H1 (cell line): ENCODE results near the gene PPP1R14C. TPM values are rescaled to one million over a fixed set of nuclear protein-coding genes. Genes with fewer than 3 reads are reported as not detected.

Source experiments
- BRCA1 ChIP-seq: IDR thresholded peaks from 2 replicates; pipeline ENCODE4 v1.6.1; 2012; ENCODE audit warnings: low read depth, low read length, improper control_type of control experiment
- CHD2 ChIP-seq: IDR thresholded peaks from 2 replicates; pipeline ENCODE4 v1.6.1; 2012; ENCODE audit warnings: low read length, improper control_type of control experiment
- CHD7 ChIP-seq: fragments of 300-600 bp; sonication (generic); IDR thresholded peaks from 2 replicates; pipeline ENCODE4 v1.7.1; 2012; ENCODE audit warnings: low read length, moderate library complexity, mild to moderate bottlenecking, inconsistent platforms; ENCODE audit not compliant: insufficient replicate concordance
- E2F6 ChIP-seq: IDR thresholded peaks from 2 replicates; pipeline ENCODE4 v1.6.1; 2012; ENCODE audit warnings: inconsistent platforms
- GABPA ChIP-seq: IDR thresholded peaks from 2 replicates; pipeline ENCODE4 v1.6.1; 2011; ENCODE audit warnings: mild to moderate bottlenecking, low read length, moderate library complexity, borderline replicate concordance; ENCODE audit not compliant: insufficient read depth
- HDAC6 ChIP-seq: IDR thresholded peaks from one replicate; pipeline ENCODE4 v1.7.1; 2012; ENCODE audit warnings: low read depth, mild to moderate bottlenecking, inconsistent platforms, low read length, moderate library complexity
- RNF2 ChIP-seq: fragments of 200-900, 300-1000 bp; sonication (generic); IDR thresholded peaks from 2 replicates; pipeline ENCODE4 v1.7.1; 2016; ENCODE audit warnings: borderline replicate concordance, low read depth, mild to moderate bottlenecking, antibody characterized with exemption, low read length; ENCODE audit not compliant: poor library complexity, severe bottlenecking; ENCODE audit errors: missing control alignments
- SAP30 ChIP-seq: fragments of 300-600 bp; sonication (generic); IDR thresholded peaks from 2 replicates; pipeline ENCODE4 v1.7.1; 2012; ENCODE audit warnings: low read length, moderate library complexity, mild to moderate bottlenecking, inconsistent platforms; ENCODE audit not compliant: insufficient read depth, insufficient replicate concordance
- SP2 ChIP-seq: IDR thresholded peaks from 2 replicates; pipeline ENCODE4 v1.6.1; 2012; ENCODE audit warnings: mild to moderate bottlenecking, low read length, inconsistent platforms
- ZNF274 ChIP-seq: IDR thresholded peaks from 2 replicates; pipeline ENCODE4 v1.7.0; 2012; ENCODE audit warnings: low read length, borderline replicate concordance; ENCODE audit errors: extremely low read depth
- polyA plus RNA-seq, 7 experiments: library from polyadenylated mRNA; depleted of rRNA in 3 of 7; stranded (reverse) in 5 of 7; unstranded in 2 of 7; fragments of >200 nt in 5 of 7; fragments of 200-250 nt in 2 of 7; gene quantifications; 1 replicate in 5 of 7; 2 replicates in 1 of 7; 4 replicates in 1 of 7; pipeline versions ENCODE4 v1.2.1 to v1.2.3, GENCODE V29; 2011 to 2013; ENCODE audit warnings: missing spikeins in 2 of 7, mixed read lengths in 2 of 7
- total RNA-seq: library from RNA; stranded (reverse); fragmentation: NEBNext Ultra II Directional; extraction: Animal tissue kit (Norgen Biotek cat#: 25700); gene quantifications from 2 replicates; pipeline ENCODE4 v1.2.1, GENCODE V29; 2021

The PPP1R14C gene
- total and polyA plus RNA-seq, 2 of the 8 experiments (the other 6 are each of a cell fraction or from before 2014, with no cell fraction given) = 0.30 to 0.61 TPM

GRCh38 chr6:150198532-150198931 lies 55.7 kb downstream of the PPP1R14C start (continued):
- no peak for TF ChIP-seq CHD7
- TF ChIP-seq BRCA1 = no peak
- TF ChIP-seq SAP30 = no peak
- no peak for TF ChIP-seq CHD2
- no peak for TF ChIP-seq ZNF274
- no peak for TF ChIP-seq SP2
- no peak for TF ChIP-seq RNF2
- TF ChIP-seq E2F6 = no peak
- TF ChIP-seq GABPA = no peak
- TF ChIP-seq HDAC6 = no peak
